Astrocyte (in vitro differentiated cells and primary cell): ENCODE results near the gene FAM170B. TPM values are rescaled to one million over a fixed set of nuclear protein-coding genes. Genes with fewer than 3 reads are reported as not detected.

ENCODE experiments used
- DNase-seq: peaks from one replicate; pipeline ENCODE4 v3.0.0-alpha.2; 2010; ENCODE audit warnings: low read depth
- FAIRE-seq: peaks from 2 replicates; lab custom pipeline; 2011; peaks lifted over from hg19 to GRCh38; lab: Jason Lieb, UNC
- H2AFZ ChIP-seq: 2 replicates; pipeline ENCODE4 v1.6.0; 2012; ENCODE audit warnings: low read depth, low read length, inconsistent platforms
- H3K27ac ChIP-seq: 2 replicates; pipeline ENCODE4 v1.5.1; 2011; ENCODE audit warnings: low read depth, low read length, inconsistent platforms
- H3K27me3 ChIP-seq: 2 replicates; pipeline ENCODE4 v1.6.0; 2011; ENCODE audit warnings: low read length, inconsistent platforms; ENCODE audit not compliant: insufficient read depth
- H3K36me3 ChIP-seq: 2 replicates; pipeline ENCODE4 v1.5.1; 2011; ENCODE audit warnings: low read length, inconsistent platforms; ENCODE audit not compliant: insufficient read depth
- H3K4me1 ChIP-seq: 2 replicates; pipeline ENCODE4 v1.5.1; 2011; ENCODE audit warnings: low read length, inconsistent platforms; ENCODE audit not compliant: insufficient read depth
- H3K4me2 ChIP-seq: 2 replicates; pipeline ENCODE4 v1.6.0; 2012; ENCODE audit warnings: low read length, inconsistent platforms
- H3K4me3 ChIP-seq: 2 replicates; pipeline ENCODE4 v1.5.1; 2011; ENCODE audit warnings: low read depth, mild to moderate bottlenecking, low read length, inconsistent platforms; ENCODE audit not compliant: insufficient read depth
- H3K79me2 ChIP-seq: 2 replicates; pipeline ENCODE4 v1.6.0; 2012; ENCODE audit warnings: mild to moderate bottlenecking, low read length, inconsistent platforms; ENCODE audit not compliant: insufficient read depth
- H3K9ac ChIP-seq: 2 replicates; pipeline ENCODE4 v1.6.0; 2012; ENCODE audit warnings: mild to moderate bottlenecking, low read length, inconsistent platforms
- H3K9me3 ChIP-seq: 2 replicates; pipeline ENCODE4 v1.5.1; 2012; ENCODE audit warnings: low read depth, mild to moderate bottlenecking, low read length, inconsistent platforms; ENCODE audit not compliant: insufficient read depth
- H4K20me1 ChIP-seq: 2 replicates; pipeline ENCODE4 v1.6.0; 2012; ENCODE audit warnings: low read length, inconsistent platforms; ENCODE audit not compliant: insufficient read depth
- H3K27ac Mint-ChIP-seq: one replicate; pipeline ENCODE4 v1.8.0; 2021; ENCODE audit warnings: mild to moderate bottlenecking, mixed read lengths; ENCODE audit not compliant: unreplicated experiment
- H3K27me3 Mint-ChIP-seq: one replicate; pipeline ENCODE4 v1.8.0; 2021; ENCODE audit warnings: low read depth, mixed read lengths; ENCODE audit not compliant: unreplicated experiment
- H3K36me3 Mint-ChIP-seq: one replicate; pipeline ENCODE4 v1.8.0; 2021; ENCODE audit warnings: low read depth, mixed read lengths; ENCODE audit not compliant: unreplicated experiment
- H3K4me1 Mint-ChIP-seq: one replicate; pipeline ENCODE4 v1.8.0; 2021; ENCODE audit warnings: low read depth, mixed read lengths; ENCODE audit not compliant: unreplicated experiment
- H3K4me3 Mint-ChIP-seq: one replicate; pipeline ENCODE4 v1.8.0; 2021; ENCODE audit warnings: mild to moderate bottlenecking, moderate library complexity, mixed read lengths; ENCODE audit not compliant: unreplicated experiment
- H3K9me3 Mint-ChIP-seq: one replicate; pipeline ENCODE4 v1.8.0; 2021; ENCODE audit warnings: mild to moderate bottlenecking, mixed read lengths; ENCODE audit not compliant: unreplicated experiment
- EZH2 ChIP-seq: IDR thresholded peaks from 2 replicates; pipeline ENCODE4 v1.6.1; 2012; ENCODE audit warnings: mild to moderate bottlenecking, low read length, inconsistent platforms; ENCODE audit not compliant: insufficient read depth
- total RNA-seq: library from RNA; stranded (reverse); gene quantifications from 2 replicates; pipeline ENCODE4 v1.2.1, GENCODE V29; 2021
- TF ChIP-seq, protein P1 (sequence below): IDR thresholded peaks from 2 replicates; pipeline ENCODE4 v1.5.1; 2011; ENCODE audit warnings: low read depth, mild to moderate bottlenecking, inconsistent platforms, low read length, moderate library complexity; ENCODE audit not compliant: insufficient read depth

FAM170B gene
- total RNA-seq, 1 donor from 2014 or later = not detected

DNA sequence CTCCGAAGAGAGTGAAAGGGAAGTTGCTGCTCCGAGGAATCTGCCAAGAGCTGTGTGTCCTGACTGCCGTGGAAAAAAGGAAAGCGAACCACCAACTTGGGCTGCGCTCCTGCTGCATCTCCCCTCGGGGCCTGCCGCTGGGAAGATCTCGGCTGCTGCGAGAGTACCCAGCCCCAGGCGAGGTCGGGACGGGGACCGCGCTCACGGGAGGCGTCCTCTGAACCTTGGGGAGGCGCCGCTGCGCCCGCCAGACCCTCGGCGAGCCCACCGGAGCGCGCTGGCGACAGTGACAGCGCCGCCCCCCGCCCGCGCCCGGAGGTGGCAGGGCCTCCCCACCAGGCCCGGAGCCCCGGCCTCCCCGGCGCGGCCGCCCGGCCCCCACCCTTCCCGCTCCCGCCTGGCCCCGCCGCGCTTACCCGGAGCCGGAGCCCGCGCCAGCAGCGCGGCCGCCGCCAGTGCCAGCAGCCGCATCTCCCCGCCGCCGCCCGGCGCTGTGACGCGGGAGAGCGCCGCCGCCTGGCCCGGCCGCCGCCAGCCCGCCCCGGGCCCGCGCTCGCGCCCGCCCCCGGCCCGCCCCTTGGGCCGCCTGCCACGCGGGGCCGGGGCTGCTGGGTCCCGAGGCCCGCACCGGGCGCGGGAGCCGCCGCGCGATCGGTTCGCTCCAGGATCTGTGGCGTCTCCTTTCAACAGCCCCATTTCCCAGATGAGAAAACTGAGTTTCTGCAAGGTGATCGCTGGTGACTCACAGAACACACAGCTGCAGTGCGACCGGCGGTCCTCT, 18.6 kb downstream of the FAM170B start, which contains the start of gene VSTM4:
TSS of gene VSTM4 (minus strand) at position 508 of the 781 bp plus-strand sequence. CDS start at position 471, 37 bp downstream.
- H3K4me1 Mint-ChIP-seq = peaks cover 16% of the 10 kb centered on the region
- FAIRE-seq (no peak), DNase-seq (peak; percentile 42)
- H3K4me1 ChIP-seq = peaks cover 11% of the 10 kb centered on the region
- no peaks in the 10 kb centered on the region for H3K27me3 ChIP-seq
- H3K36me3 ChIP-seq = no peaks in the 10 kb centered on the region
- peak within 1 kb of the TSS; percentile 90 for H3K9ac ChIP-seq
- no peaks in the 10 kb centered on the region for H3K9me3 ChIP-seq
- TF ChIP-seq EZH2 = no peak
- TF ChIP-seq, protein P1, sequence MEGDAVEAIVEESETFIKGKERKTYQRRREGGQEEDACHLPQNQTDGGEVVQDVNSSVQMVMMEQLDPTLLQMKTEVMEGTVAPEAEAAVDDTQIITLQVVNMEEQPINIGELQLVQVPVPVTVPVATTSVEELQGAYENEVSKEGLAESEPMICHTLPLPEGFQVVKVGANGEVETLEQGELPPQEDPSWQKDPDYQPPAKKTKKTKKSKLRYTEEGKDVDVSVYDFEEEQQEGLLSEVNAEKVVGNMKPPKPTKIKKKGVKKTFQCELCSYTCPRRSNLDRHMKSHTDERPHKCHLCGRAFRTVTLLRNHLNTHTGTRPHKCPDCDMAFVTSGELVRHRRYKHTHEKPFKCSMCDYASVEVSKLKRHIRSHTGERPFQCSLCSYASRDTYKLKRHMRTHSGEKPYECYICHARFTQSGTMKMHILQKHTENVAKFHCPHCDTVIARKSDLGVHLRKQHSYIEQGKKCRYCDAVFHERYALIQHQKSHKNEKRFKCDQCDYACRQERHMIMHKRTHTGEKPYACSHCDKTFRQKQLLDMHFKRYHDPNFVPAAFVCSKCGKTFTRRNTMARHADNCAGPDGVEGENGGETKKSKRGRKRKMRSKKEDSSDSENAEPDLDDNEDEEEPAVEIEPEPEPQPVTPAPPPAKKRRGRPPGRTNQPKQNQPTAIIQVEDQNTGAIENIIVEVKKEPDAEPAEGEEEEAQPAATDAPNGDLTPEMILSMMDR = no peak
- H3K27ac Mint-ChIP-seq = no peak within 1 kb of the TSS
- H2AFZ ChIP-seq = peak within 1 kb of the TSS; percentile 97
- H3K4me2 ChIP-seq = peak within 1 kb of the TSS; percentile 96
- peak within 1 kb of the TSS; percentile 77 for H3K4me3 ChIP-seq
- H3K79me2 ChIP-seq = no peaks in the 10 kb centered on the region
- H3K27ac ChIP-seq = peak within 1 kb of the TSS; percentile 61
- H3K9me3 Mint-ChIP-seq = no peaks in the 10 kb centered on the region
- peak within 1 kb of the TSS; percentile 88 for H3K4me3 Mint-ChIP-seq
- peaks cover 3% of the 10 kb centered on the region for H3K36me3 Mint-ChIP-seq
- H3K27me3 Mint-ChIP-seq = peaks cover 45% of the 10 kb centered on the region
- H4K20me1 ChIP-seq = no peaks in the 10 kb centered on the region

GRCh38 chr10:49114718-49115014, 19.2 kb downstream of the FAM170B start:
- DNase-seq (no peak), FAIRE-seq (no peak)
- Mint-ChIP-seq H3K4me3 (peak overlapping the region; percentile 88), H3K27ac (no peak overlapping the region), H3K9me3 (no peaks in the 10 kb centered on the region), H3K4me1 (peaks cover 12% of the 10 kb centered on the region), H3K27me3 (peaks cover 50% of the 10 kb centered on the region), H3K36me3 (peaks cover 3% of the 10 kb centered on the region)
- H3K4me3 ChIP-seq = peak overlapping the region; percentile 77
- no peaks in the 10 kb centered on the region for H4K20me1 ChIP-seq
- H3K9me3 ChIP-seq = no peaks in the 10 kb centered on the region
- H3K36me3 ChIP-seq = no peaks in the 10 kb centered on the region
- no peak for TF ChIP-seq EZH2
- TF ChIP-seq, protein P1 = no peak
- peak overlapping the region; percentile 96 for H3K4me2 ChIP-seq
- H3K79me2 ChIP-seq = no peaks in the 10 kb centered on the region
- H2AFZ ChIP-seq = peak overlapping the region; percentile 97
- H3K4me1 ChIP-seq = peaks cover 9% of the 10 kb centered on the region
- H3K27me3 ChIP-seq = no peaks in the 10 kb centered on the region
- peak overlapping the region; percentile 61 for H3K27ac ChIP-seq
- peak overlapping the region; percentile 90 for H3K9ac ChIP-seq

DNA sequence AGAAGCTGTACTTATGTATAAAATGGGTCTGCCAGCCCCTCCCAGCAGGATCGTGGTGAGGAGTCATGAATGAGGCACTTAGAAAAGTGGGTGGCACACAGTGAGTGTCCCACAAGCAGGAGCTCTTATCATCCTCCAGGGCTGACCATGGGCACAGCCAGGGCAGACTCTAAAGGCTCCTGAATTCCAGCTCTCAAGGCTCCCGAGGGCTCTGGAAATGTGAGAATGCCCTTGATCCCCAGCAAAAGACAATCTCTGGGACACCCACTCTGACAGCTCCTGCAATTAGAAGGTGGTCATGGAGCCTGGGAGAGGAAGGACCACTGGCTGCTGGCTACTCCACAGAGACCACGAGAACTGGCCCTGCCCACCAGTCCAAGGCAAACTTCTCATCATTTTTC, 20.1 kb downstream of the FAM170B start:
- DNase-seq (peak; percentile 4), FAIRE-seq (no peak)
- TF ChIP-seq EZH2 = no peak
- TF ChIP-seq, protein P1 = no peak
- Mint-ChIP-seq H3K4me3 (peak overlapping the region; percentile 27), H3K9me3 (peaks cover 2% of the 10 kb centered on the region), H3K36me3 (peaks cover 3% of the 10 kb centered on the region), H3K27me3 (peaks cover 55% of the 10 kb centered on the region), H3K27ac (no peak overlapping the region), H3K4me1 (peaks cover 10% of the 10 kb centered on the region)
- H3K4me1 ChIP-seq = peaks cover 7% of the 10 kb centered on the region
- H3K4me2 ChIP-seq = no peak overlapping the region
- no peaks in the 10 kb centered on the region for H3K36me3 ChIP-seq
- no peaks in the 10 kb centered on the region for H3K79me2 ChIP-seq
- no peaks in the 10 kb centered on the region for H4K20me1 ChIP-seq
- H3K4me3 ChIP-seq = no peak overlapping the region
- no peak overlapping the region for H2AFZ ChIP-seq
- H3K27ac ChIP-seq = no peak overlapping the region
- H3K9me3 ChIP-seq = no peaks in the 10 kb centered on the region
- H3K27me3 ChIP-seq = no peaks in the 10 kb centered on the region
- H3K9ac ChIP-seq = no peak overlapping the region
